HepG2 (cell line): ENCODE measurements around the gene ZFHX3.

ENCODE experiments used
- BCL3 ChIP-seq: sonication (generic); formaldehyde crosslinking; IDR thresholded peaks from 2 replicates; pipeline ENCODE4 v1.5.1; 2020; ENCODE audit warnings: mild to moderate bottlenecking, missing genetic modification reagents, moderate library complexity
- CC2D1A ChIP-seq: sonication (generic); formaldehyde crosslinking; IDR thresholded peaks from 2 replicates; pipeline ENCODE4 v1.8.1; 2023; ENCODE audit warnings: mild to moderate bottlenecking, missing genetic modification reagents

GRCh38 chr16:72807245-72807644 lies 240.7 kb downstream of the ZFHX3 start:
- TF ChIP-seq CC2D1A (CRISPR knock-in tag) (no peak), BCL3 (CRISPR knock-in tag) (no peak)
